Measurements from ENCODE around the gene G6PD.

DNA sequence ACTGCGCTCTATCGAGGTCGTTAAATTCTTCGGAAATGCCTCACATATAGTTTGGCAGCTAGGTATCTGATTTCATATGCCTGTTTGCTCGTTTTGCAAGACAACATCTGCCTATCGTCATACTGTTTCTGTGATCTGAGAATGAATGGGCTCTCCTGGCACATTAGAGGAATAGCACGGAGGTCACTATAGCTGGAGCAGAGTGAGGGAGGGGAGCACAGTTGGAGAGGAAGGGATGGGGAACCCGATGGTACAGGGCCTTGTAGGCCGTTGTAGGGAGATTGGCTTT lies 1.3 kb upstream of the G6PD start:
- TF ChIP-seq TCF12 (IDR thresholded peaks at IDR 0.05; ENCODE audit: low read depth, low read length): no peak
- no peak for TF ChIP-seq SUZ12 (IDR thresholded peaks at IDR 0.05; ENCODE audit: low read length)
- no peak for TF ChIP-seq CTBP2 (IDR thresholded peaks at IDR 0.05; ENCODE audit: borderline replicate concordance, insufficient read depth, insufficient read length, low read length)
- TF ChIP-seq SIN3A (conservative IDR thresholded peaks at IDR 0.05 in 1 of 2, IDR thresholded peaks at IDR 0.05 in 1 of 2; ENCODE audit: low read depth in 1 of 2, low read length in 2 of 2): no peak
- TF ChIP-seq, protein P1, sequence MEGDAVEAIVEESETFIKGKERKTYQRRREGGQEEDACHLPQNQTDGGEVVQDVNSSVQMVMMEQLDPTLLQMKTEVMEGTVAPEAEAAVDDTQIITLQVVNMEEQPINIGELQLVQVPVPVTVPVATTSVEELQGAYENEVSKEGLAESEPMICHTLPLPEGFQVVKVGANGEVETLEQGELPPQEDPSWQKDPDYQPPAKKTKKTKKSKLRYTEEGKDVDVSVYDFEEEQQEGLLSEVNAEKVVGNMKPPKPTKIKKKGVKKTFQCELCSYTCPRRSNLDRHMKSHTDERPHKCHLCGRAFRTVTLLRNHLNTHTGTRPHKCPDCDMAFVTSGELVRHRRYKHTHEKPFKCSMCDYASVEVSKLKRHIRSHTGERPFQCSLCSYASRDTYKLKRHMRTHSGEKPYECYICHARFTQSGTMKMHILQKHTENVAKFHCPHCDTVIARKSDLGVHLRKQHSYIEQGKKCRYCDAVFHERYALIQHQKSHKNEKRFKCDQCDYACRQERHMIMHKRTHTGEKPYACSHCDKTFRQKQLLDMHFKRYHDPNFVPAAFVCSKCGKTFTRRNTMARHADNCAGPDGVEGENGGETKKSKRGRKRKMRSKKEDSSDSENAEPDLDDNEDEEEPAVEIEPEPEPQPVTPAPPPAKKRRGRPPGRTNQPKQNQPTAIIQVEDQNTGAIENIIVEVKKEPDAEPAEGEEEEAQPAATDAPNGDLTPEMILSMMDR (IDR thresholded peaks at IDR 0.05; ENCODE audit: control extremely low read depth in 1 of 3, insufficient read depth in 1 of 3, low read depth in 1 of 3, low read length in 3 of 3): no peak
- no peak for TF ChIP-seq EZH2 (IDR thresholded peaks at IDR 0.05; ENCODE audit: low read depth, low read length, severe bottlenecking)
- TF ChIP-seq, protein P2, sequence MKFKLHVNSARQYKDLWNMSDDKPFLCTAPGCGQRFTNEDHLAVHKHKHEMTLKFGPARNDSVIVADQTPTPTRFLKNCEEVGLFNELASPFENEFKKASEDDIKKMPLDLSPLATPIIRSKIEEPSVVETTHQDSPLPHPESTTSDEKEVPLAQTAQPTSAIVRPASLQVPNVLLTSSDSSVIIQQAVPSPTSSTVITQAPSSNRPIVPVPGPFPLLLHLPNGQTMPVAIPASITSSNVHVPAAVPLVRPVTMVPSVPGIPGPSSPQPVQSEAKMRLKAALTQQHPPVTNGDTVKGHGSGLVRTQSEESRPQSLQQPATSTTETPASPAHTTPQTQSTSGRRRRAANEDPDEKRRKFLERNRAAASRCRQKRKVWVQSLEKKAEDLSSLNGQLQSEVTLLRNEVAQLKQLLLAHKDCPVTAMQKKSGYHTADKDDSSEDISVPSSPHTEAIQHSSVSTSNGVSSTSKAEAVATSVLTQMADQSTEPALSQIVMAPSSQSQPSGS (IDR thresholded peaks at IDR 0.05; ENCODE audit: low read length): no peak
- no peak for TF ChIP-seq CBX8 (IDR thresholded peaks at IDR 0.05; ENCODE audit: borderline replicate concordance, low read depth, low read length)
- TF ChIP-seq, protein P3, sequence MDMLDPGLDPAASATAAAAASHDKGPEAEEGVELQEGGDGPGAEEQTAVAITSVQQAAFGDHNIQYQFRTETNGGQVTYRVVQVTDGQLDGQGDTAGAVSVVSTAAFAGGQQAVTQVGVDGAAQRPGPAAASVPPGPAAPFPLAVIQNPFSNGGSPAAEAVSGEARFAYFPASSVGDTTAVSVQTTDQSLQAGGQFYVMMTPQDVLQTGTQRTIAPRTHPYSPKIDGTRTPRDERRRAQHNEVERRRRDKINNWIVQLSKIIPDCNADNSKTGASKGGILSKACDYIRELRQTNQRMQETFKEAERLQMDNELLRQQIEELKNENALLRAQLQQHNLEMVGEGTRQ (IDR thresholded peaks at IDR 0.05; ENCODE audit: low read length): no peak
- no peak for TF ChIP-seq NANOG (IDR thresholded peaks at IDR 0.05; ENCODE audit: insufficient read depth, low read depth, low read length, poor library complexity, severe bottlenecking)
- no peak for TF ChIP-seq ZNF274 (IDR thresholded peaks at IDR 0.05; ENCODE audit: borderline replicate concordance, extremely low read depth, low read length)

Data from H1 (cell line).